Fibroblast of peridontal ligament (primary cell): Measurements from ENCODE around the gene TTN.
"Not testable (repeated sequence)": the region's sequence is repeated elsewhere in the genome, so short reads cannot be mapped to it uniquely, and the experiment has no call there.

Source experiments
- DNase-seq: peaks from one replicate; pipeline ENCODE4 v3.0.0-alpha.2; 2010; ENCODE audit errors: extremely low read depth

The TTN gene

GRCh38 chr2:178658480-178658879 is 148.7 kb downstream of the TTN start:
- not testable (repeated sequence) for DNase-seq

- DNase-seq, result no peak
Measured at GRCh38 chr2:178650554-178650953, 156.7 kb downstream of the TTN start.

- no peak for DNase-seq
Measured at GRCh38 chr2:178644919-178645318, 162.3 kb downstream of the TTN start.

- no peak for DNase-seq
Measured at GRCh38 chr2:178641498-178641897, 165.7 kb downstream of the TTN start.

GRCh38 chr2:178635897-178636296 is 171.3 kb downstream of the TTN start:
- no peak for DNase-seq

- DNase-seq, result no peak
Measured at GRCh38 chr2:178632729-178633128, 174.5 kb downstream of the TTN start.

- DNase-seq, result no peak
Measured at GRCh38 chr2:178630581-178630980, 176.6 kb downstream of the TTN start.

- DNase-seq, result no peak
Measured at GRCh38 chr2:178629463-178629862, 177.8 kb downstream of the TTN start.

GRCh38 chr2:178628605-178629004 is 178.6 kb downstream of the TTN start:
- no peak for DNase-seq

- DNase-seq, result no peak
Measured at GRCh38 chr2:178627401-178627800, 179.8 kb downstream of the TTN start.

- no peak for DNase-seq
Measured at GRCh38 chr2:178615969-178616368, 191.3 kb downstream of the TTN start.

GRCh38 chr2:178602901-178603300 is 204.3 kb downstream of the TTN start:
- no peak for DNase-seq

GRCh38 chr2:178592655-178593054 is 214.6 kb downstream of the TTN start:
- no peak for DNase-seq

- DNase-seq, result no peak
Measured at GRCh38 chr2:178589335-178589734, 217.9 kb downstream of the TTN start.

- DNase-seq, result no peak
Measured at GRCh38 chr2:178584666-178585065, 222.6 kb downstream of the TTN start.

GRCh38 chr2:178579006-178579405 is 228.2 kb downstream of the TTN start:
- DNase-seq, result peak; percentile 29

- DNase-seq, result no peak
Measured at GRCh38 chr2:178574789-178575188, 232.4 kb downstream of the TTN start.

- no peak for DNase-seq
Measured at GRCh38 chr2:178568227-178568626, 239.0 kb downstream of the TTN start.

- DNase-seq, result peak; percentile 88
Measured at GRCh38 chr2:178553047-178553446, 254.2 kb downstream of the TTN start.

- DNase-seq, result no peak
Measured at GRCh38 chr2:178550352-178550751, 256.9 kb downstream of the TTN start.

- DNase-seq, result no peak
Measured at GRCh38 chr2:178542569-178542968, 264.7 kb downstream of the TTN start.

GRCh38 chr2:178542161-178542560 is 265.1 kb downstream of the TTN start:
- no peak for DNase-seq

GRCh38 chr2:178536037-178536436 is 271.2 kb downstream of the TTN start:
- DNase-seq, result no peak

- DNase-seq, result no peak
Measured at GRCh38 chr2:178531168-178531567, 276.1 kb downstream of the TTN start.

- no peak for DNase-seq
Measured at GRCh38 chr2:178530625-178531142, 276.5 kb downstream of the TTN start.
